HepG2 (cell line): ENCODE measurements around the gene PRSS8. TPM values are rescaled to one million over a fixed set of nuclear protein-coding genes. Genes with fewer than 3 reads are reported as not detected.

Experiments used
- ATF3 ChIP-seq: sonication (generic); formaldehyde crosslinking; IDR thresholded peaks from 2 replicates; pipeline ENCODE4 v1.4.0; 2020; ENCODE audit warnings: missing genetic modification reagents
- BRCA1 ChIP-seq: sonication (generic); formaldehyde crosslinking; IDR thresholded peaks from 2 replicates; pipeline ENCODE4 v1.4.0; 2020; ENCODE audit warnings: missing genetic modification reagents
- ELF1 ChIP-seq: sonication (generic); formaldehyde crosslinking; IDR thresholded peaks from 2 replicates; pipeline ENCODE4 v1.4.0; 2020; ENCODE audit warnings: missing genetic modification reagents
- ESRRA ChIP-seq: sonication (generic); formaldehyde crosslinking; IDR thresholded peaks from 2 replicates; pipeline ENCODE4 v1.5.1; 2020; ENCODE audit warnings: mild to moderate bottlenecking, low read depth, missing genetic modification reagents
- FOSL2 ChIP-seq: sonication (generic); formaldehyde crosslinking; IDR thresholded peaks from 2 replicates; pipeline ENCODE4 v1.4.0; 2020; ENCODE audit warnings: missing genetic modification reagents
- HCFC1 ChIP-seq: fragments of 150-350 bp; IDR thresholded peaks from 2 replicates; pipeline ENCODE4 v1.6.1; 2014; ENCODE audit warnings: low read depth, low read length
- HOXA7 ChIP-seq: sonication (generic); formaldehyde crosslinking; IDR thresholded peaks from 2 replicates; pipeline ENCODE4 v1.8.1; 2022; ENCODE audit warnings: mild to moderate bottlenecking, missing genetic modification reagents, moderate library complexity
- IKZF1 ChIP-seq: fragments of 450-650 bp; IDR thresholded peaks from 2 replicates; pipeline ENCODE4 v1.7.1; 2016
- NR3C1 ChIP-seq: sonication (generic); formaldehyde crosslinking; IDR thresholded peaks from 2 replicates; pipeline ENCODE4 v1.4.0; 2020; ENCODE audit warnings: missing genetic modification reagents
- NRL ChIP-seq: sonication (generic); formaldehyde crosslinking; IDR thresholded peaks from 2 replicates; pipeline ENCODE4 v1.5.0; 2020; ENCODE audit warnings: missing genetic modification reagents, mild to moderate bottlenecking, moderate library complexity, borderline replicate concordance
- PAF1 ChIP-seq: IDR thresholded peaks from 2 replicates; pipeline ENCODE4 v1.6.1; 2016; ENCODE audit warnings: missing genetic modification reagents, missing compliant biosample characterization
- PAXIP1 ChIP-seq: sonication (generic); formaldehyde crosslinking; conservative IDR thresholded peaks from 2 replicates; pipeline ENCODE4 v1.4.0; 2020; ENCODE audit warnings: mild to moderate bottlenecking, missing genetic modification reagents, moderate library complexity
- PRDM15 ChIP-seq: sonication (generic); formaldehyde crosslinking; IDR thresholded peaks from 2 replicates; pipeline ENCODE4 v1.4.0; 2020; ENCODE audit warnings: missing genetic modification reagents
- RXRA ChIP-seq: sonication (generic); formaldehyde crosslinking; IDR thresholded peaks from 2 replicates; pipeline ENCODE4 v1.5.1; 2020; ENCODE audit warnings: missing genetic modification reagents
- ZBTB7B ChIP-seq: sonication (generic); formaldehyde crosslinking; IDR thresholded peaks from 2 replicates; pipeline ENCODE4 v1.4.0; 2020; ENCODE audit warnings: missing genetic modification reagents
- ZFP91 ChIP-seq: sonication (generic); formaldehyde crosslinking; IDR thresholded peaks from 2 replicates; pipeline ENCODE4 v1.9.0; 2022; ENCODE audit warnings: missing genetic modification reagents, mild to moderate bottlenecking, borderline replicate concordance
- ZNF350 ChIP-seq: sonication (generic); formaldehyde crosslinking; IDR thresholded peaks from 2 replicates; pipeline ENCODE4 v1.4.0; 2020; ENCODE audit warnings: mild to moderate bottlenecking, low read depth, missing genetic modification reagents, borderline replicate concordance
- ZNF598 ChIP-seq: sonication (generic); formaldehyde crosslinking; IDR thresholded peaks from 2 replicates; pipeline ENCODE4 v1.5.1; 2020; ENCODE audit warnings: mild to moderate bottlenecking, missing genetic modification reagents, borderline replicate concordance
- ZNF614 ChIP-seq: IDR thresholded peaks from 2 replicates; pipeline ENCODE4 v1.6.1; 2018; ENCODE audit warnings: missing biosample characterization, missing genetic modification reagents, inconsistent platforms, borderline replicate concordance
- ZNF672 ChIP-seq: sonication (generic); formaldehyde crosslinking; IDR thresholded peaks from 2 replicates; pipeline ENCODE4 v1.8.1; 2022; ENCODE audit warnings: missing genetic modification reagents
- ZNF780A ChIP-seq: sonication (generic); formaldehyde crosslinking; IDR thresholded peaks from 2 replicates; pipeline ENCODE4 v1.8.0; 2022; ENCODE audit warnings: mild to moderate bottlenecking, missing genetic modification reagents, moderate library complexity
- ZSCAN21 ChIP-seq: sonication (generic); formaldehyde crosslinking; IDR thresholded peaks from 2 replicates; pipeline ENCODE4 v1.8.0; 2022; ENCODE audit warnings: mild to moderate bottlenecking, missing genetic modification reagents, moderate library complexity, borderline replicate concordance
- polyA plus RNA-seq, 8 experiments: library from polyadenylated mRNA; depleted of rRNA in 3 of 8; stranded (reverse) in 7 of 8; unstranded in 1 of 8; fragments of >200 nt; fragmentation: Illumina TruSeq in 4 of 8; extraction: Trizol in 4 of 8; gene quantifications; 2 replicates each; pipeline versions ENCODE4 v1.2.1 to v1.2.3, GENCODE V29; 2011 to 2016; ENCODE audit warnings: low read depth in 4 of 8, missing spikeins in 1 of 8, mixed read lengths in 1 of 8; ENCODE audit not compliant: insufficient read depth in 1 of 8
- total RNA-seq, 5 experiments: library from RNA; depleted of rRNA; stranded (reverse); fragments of >200 nt; fragmentation: Illumina TruSeq; extraction: Trizol; gene quantifications; 2 replicates each; pipeline ENCODE4 v1.2.3, GENCODE V29; 2016; ENCODE audit warnings: low read depth in 1 of 5

Gene PRSS8
- total and polyA plus RNA-seq, 2 of the 13 experiments (the other 11 are each of a cell fraction or from before 2014, with no cell fraction given) = 2.6 to 7.2 TPM

GRCh38 chr16:31105677-31106213 is 29.8 kb downstream of the PRSS8 start (continued):
- peak; percentile 88 for TF ChIP-seq PAXIP1 (CRISPR knock-in tag)
- peak; percentile 100 for TF ChIP-seq RXRA
- peak; percentile 80; the same call in 1 of the 2 replicates for TF ChIP-seq ZNF598 (CRISPR knock-in tag)
- no peak for TF ChIP-seq NR3C1
- peak; percentile 80 for TF ChIP-seq FOSL2
- TF ChIP-seq ZNF780A (CRISPR knock-in tag) = peak; percentile 89
- TF ChIP-seq ZNF350 = peak; percentile 98
- TF ChIP-seq ZNF672 (CRISPR knock-in tag) = no peak; the same call in 1 of the 2 replicates
- TF ChIP-seq ZSCAN21 = peak; percentile 98
- TF ChIP-seq ZFP91 (CRISPR knock-in tag) = peak; percentile 89
- TF ChIP-seq ESRRA (CRISPR knock-in tag) = peak; percentile 92
- TF ChIP-seq ZBTB7B (CRISPR knock-in tag) = peak; percentile 87
- TF ChIP-seq PRDM15 (CRISPR knock-in tag) = peak; percentile 66
- TF ChIP-seq ZNF614 (CRISPR knock-in tag) = peak; percentile 95
- peak; percentile 98 for TF ChIP-seq NRL (CRISPR knock-in tag)
- peak; percentile 52; the same call in 1 of the 2 replicates for TF ChIP-seq HCFC1
- no peak for TF ChIP-seq IKZF1
- peak; percentile 57 for TF ChIP-seq ATF3 (CRISPR knock-in tag)
- peak; percentile 89; the same call in 1 of the 2 replicates for TF ChIP-seq BRCA1 (CRISPR knock-in tag)
- no peak for TF ChIP-seq HOXA7 (CRISPR knock-in tag)
- no peak for TF ChIP-seq PAF1
- peak; percentile 68 for TF ChIP-seq ELF1 (CRISPR knock-in tag)
